HK-2 (cell line): ENCODE results near the gene ABCC5.

Experiments used
- DNase-seq: peaks from one replicate; pipeline ENCODE4 v3.0.0-alpha.2; 2018; ENCODE audit not compliant: unreplicated experiment

The ABCC5 gene

GRCh38 chr3:183922421-183922820 lies 95.3 kb downstream of the ABCC5 start:
- DNase-seq = no peak

GRCh38 chr3:183921096-183921495 lies 96.6 kb downstream of the ABCC5 start:
- no peak for DNase-seq

- no peak for DNase-seq
These were observed 97.3 kb downstream of the ABCC5 start for GRCh38 chr3:183920416-183920815.

DNA sequence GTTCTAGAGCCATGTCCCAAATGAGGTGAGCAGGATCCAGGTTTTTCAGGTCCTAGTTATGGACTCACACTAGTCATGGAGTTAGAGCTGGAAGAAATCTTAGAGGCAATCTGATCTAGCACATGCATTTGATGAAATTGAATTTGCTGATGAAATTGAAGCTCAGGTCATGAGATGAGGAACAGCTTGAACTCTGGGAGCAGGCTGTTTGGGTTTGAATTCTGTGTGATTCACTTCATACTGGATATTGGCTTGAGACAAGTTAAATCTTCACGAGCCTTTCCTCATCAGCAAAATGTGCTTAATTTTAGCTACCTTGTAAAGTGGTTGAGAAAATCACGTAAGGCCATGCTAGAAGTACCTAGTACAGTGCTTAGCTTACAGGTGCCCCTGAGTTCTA lies 99.5 kb downstream of the ABCC5 start:
- no peak for DNase-seq

GRCh38 chr3:183917776-183918175 lies 99.9 kb downstream of the ABCC5 start:
- DNase-seq = no peak

GRCh38 chr3:183914856-183915255 lies 102.8 kb downstream of the ABCC5 start:
- no peak for DNase-seq

DNA sequence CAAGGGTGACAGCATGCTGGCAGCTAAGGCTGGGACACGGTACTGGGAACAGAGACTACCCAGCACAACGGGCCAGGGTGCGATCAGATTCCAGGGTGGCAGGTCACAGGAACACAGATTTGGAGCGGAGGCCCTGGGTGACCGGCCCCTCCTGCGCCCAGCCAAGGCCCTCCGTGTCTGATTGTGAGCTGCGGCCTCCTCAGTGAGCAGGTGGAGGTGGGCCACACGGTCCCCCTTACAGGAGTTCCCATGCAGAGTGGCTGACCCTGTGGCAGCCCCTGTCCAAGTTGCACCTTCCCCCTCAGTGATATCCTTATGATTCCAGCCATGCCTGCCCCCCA lies 104.1 kb downstream of the ABCC5 start:
- DNase-seq = no peak

GRCh38 chr3:183912895-183913579 lies 104.6 kb downstream of the ABCC5 start:
- no peak for DNase-seq

- DNase-seq = no peak
These were observed 105.7 kb downstream of the ABCC5 start for GRCh38 chr3:183911763-183912506.

DNA sequence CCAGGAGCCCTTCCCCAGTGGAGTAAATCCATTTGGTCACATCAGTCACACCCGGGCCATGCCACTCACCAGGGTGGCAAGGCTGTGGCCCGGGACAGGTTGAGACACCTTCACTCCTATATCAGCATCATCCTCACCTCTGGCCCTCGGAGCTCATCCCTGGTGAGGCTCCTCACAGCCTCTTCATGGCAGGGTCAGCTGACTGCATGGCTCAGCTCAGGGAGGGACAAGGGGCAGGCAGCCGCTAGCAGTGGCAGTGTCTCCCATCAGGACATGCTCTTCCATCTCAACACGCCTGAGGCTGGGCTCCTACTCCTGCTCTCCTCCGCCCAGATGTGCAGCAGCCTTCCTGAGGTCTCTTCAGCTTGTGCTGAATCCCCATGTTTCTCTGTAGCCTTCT lies 106.6 kb downstream of the ABCC5 start:
- no peak for DNase-seq

DNA sequence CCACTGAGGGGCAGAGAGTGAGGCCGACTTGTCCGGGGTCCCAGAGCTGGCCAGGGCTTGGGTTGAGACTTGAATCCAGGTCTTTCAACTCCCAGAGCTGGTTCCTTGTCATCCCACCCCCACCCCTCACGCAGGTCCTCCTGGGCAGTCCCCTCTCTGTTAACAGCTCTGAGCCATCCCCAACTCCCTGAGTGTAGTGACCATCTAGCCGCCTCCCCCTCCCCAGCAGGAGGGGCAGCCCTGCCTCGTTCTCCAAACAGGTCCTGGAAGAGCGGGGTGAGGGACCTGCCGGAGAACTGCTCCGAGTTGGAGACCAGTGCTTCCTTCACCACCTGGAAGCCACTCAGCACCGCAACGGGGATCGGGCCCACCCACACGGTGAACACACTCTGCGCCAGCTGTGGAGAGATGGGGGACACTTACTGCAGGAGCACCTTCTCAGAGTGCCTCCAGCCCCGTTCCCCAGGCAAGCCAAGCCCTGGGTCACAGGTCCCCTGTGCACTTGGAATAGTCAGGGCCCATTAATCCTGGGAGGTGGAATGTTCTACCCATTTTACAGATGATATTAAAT lies 108.6 kb downstream of the ABCC5 start:
- no peak for DNase-seq

DNA sequence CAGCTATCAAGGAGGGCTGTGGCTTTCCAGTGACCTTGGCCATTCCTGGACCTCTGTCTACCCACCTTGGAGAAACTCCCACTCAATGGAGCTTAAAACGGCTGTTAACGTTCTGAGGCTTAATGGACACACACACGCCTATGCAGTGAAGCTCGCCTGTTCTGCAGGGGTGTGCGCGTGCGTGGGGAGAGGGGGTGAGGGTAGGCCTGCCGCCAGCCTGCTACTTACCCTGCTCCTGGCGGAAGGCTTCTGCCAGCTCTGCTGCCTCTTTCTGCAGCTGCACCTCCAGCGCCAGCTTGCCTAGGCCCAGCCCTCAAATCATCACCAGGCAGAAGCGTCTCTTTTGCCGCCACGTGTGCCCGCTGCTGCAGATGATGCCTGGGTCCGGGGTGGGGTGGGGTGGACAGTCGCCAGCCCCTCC lies 109.8 kb downstream of the ABCC5 start:
- no peak for DNase-seq

DNA sequence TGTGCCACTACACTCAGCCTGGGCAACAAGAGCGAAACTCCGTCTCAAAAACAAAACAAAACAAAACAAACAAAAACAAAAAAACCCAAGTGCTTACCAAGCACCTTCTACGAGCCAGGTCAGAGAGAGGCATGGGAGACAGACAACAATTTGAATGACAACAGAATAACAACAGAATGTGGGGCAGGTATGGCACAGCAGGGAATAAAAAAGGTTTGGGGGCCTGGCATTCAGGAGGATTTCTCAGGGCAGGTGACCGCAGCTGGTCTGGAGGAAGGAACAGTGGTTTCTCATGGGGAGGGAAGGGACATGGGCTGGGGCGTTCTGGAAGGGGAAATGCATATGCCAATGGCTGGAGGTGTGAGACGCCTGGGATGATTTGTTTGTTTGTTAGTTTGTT lies 110.5 kb downstream of the ABCC5 start:
- DNase-seq = no peak

DNA sequence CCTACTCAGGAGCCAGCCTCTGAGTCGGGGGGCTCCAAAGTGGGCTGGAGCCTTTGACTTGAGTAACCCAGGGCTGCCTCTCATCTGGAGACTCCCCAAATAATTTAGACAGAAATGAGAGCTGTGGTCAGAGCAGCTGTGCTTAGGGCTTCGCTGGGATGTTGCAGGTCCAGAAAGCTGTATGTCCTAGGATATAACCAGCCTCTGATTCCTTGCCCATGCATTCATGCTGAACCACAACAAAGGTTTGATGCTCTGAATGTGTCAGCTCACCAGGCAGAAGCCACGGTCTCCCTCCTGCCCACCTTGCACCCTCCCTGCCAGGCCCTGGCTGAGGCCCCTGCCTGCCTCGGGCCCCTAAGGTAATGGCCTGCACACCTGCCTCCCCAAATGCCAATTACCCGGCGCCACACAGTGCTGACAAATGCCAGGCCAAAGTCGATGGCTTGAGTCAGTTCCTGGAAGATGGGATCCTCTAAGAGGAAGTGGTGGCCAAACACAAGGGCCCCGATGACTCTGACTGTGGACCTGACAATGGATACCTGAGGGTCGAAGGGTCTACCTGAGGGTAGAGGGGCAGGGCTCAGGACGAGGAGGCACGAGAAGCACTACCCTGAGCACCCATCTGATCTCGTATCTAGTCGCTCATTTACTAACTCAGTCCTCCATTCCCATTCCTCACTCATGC lies 111.3 kb downstream of the ABCC5 start:
- no peak for DNase-seq

- DNase-seq = no peak
These were observed 112.6 kb downstream of the ABCC5 start for GRCh38 chr3:183904833-183905780.

- DNase-seq = no peak
These were observed 119.7 kb downstream of the ABCC5 start for GRCh38 chr3:183898028-183898431.

- no peak for DNase-seq
These were observed 120.1 kb downstream of the ABCC5 start for GRCh38 chr3:183897606-183898005.

GRCh38 chr3:183896610-183897009 lies 121.1 kb downstream of the ABCC5 start:
- no peak for DNase-seq

GRCh38 chr3:183896184-183896583 lies 121.5 kb downstream of the ABCC5 start:
- no peak for DNase-seq

GRCh38 chr3:183895774-183896173 lies 121.9 kb downstream of the ABCC5 start:
- no peak for DNase-seq

GRCh38 chr3:183895296-183895695 lies 122.4 kb downstream of the ABCC5 start:
- DNase-seq = peak; percentile 29
